ENCODE results near the gene STAM.

The STAM gene

GRCh38 chr10:17665747-17666146, 21.8 kb downstream of the STAM start:
- Histone ChIP-seq H3K27me3 (ENCODE audit: control insufficient read depth, insufficient read depth, low read length) (no peaks in the 10 kb centered on the region), H3K9me3 (ENCODE audit: control insufficient read depth, insufficient read depth, low read length) (no peaks in the 10 kb centered on the region), H3K9ac (ENCODE audit: low read depth, low read length) (no peak overlapping the region), H3K36me3 (ENCODE audit: control insufficient read depth, insufficient read depth, low read length) (no peaks in the 10 kb centered on the region), H3K4me1 (ENCODE audit: control insufficient read depth, insufficient read depth, low read length) (peaks cover 10% of the 10 kb centered on the region), H3K4me3 (ENCODE audit: low read depth, low read length) (no peak overlapping the region)

- Histone ChIP-seq H3K4me3 (ENCODE audit: low read depth, low read length) (no peak overlapping the region), H3K27me3 (ENCODE audit: control insufficient read depth, insufficient read depth, low read length) (no peaks in the 10 kb centered on the region), H3K9me3 (ENCODE audit: control insufficient read depth, insufficient read depth, low read length) (no peaks in the 10 kb centered on the region), H3K4me1 (ENCODE audit: control insufficient read depth, insufficient read depth, low read length) (peaks cover 33% of the 10 kb centered on the region), H3K36me3 (ENCODE audit: control insufficient read depth, insufficient read depth, low read length) (no peaks in the 10 kb centered on the region), H3K9ac (ENCODE audit: low read depth, low read length) (no peak overlapping the region)
Measured at GRCh38 chr10:17668435-17669184, 24.7 kb downstream of the STAM start.

GRCh38 chr10:17669185-17669872, 25.4 kb downstream of the STAM start:
- no peaks in the 10 kb centered on the region for H3K9me3 ChIP-seq (ENCODE audit: control insufficient read depth, insufficient read depth, low read length)
- no peak overlapping the region for H3K4me3 ChIP-seq (ENCODE audit: low read depth, low read length)
- no peaks in the 10 kb centered on the region for H3K36me3 ChIP-seq (ENCODE audit: control insufficient read depth, insufficient read depth, low read length)
- H3K9ac ChIP-seq (ENCODE audit: low read depth, low read length): no peak overlapping the region
- H3K27me3 ChIP-seq (ENCODE audit: control insufficient read depth, insufficient read depth, low read length): no peaks in the 10 kb centered on the region
- H3K4me1 ChIP-seq (ENCODE audit: control insufficient read depth, insufficient read depth, low read length): peaks cover 38% of the 10 kb centered on the region

GRCh38 chr10:17671307-17671706, 27.4 kb downstream of the STAM start:
- H3K9me3 ChIP-seq (ENCODE audit: control insufficient read depth, insufficient read depth, low read length): no peaks in the 10 kb centered on the region
- H3K27me3 ChIP-seq (ENCODE audit: control insufficient read depth, insufficient read depth, low read length): no peaks in the 10 kb centered on the region
- H3K9ac ChIP-seq (ENCODE audit: low read depth, low read length): no peak overlapping the region
- H3K4me1 ChIP-seq (ENCODE audit: control insufficient read depth, insufficient read depth, low read length): peaks cover 41% of the 10 kb centered on the region
- H3K4me3 ChIP-seq (ENCODE audit: low read depth, low read length): no peak overlapping the region
- no peaks in the 10 kb centered on the region for H3K36me3 ChIP-seq (ENCODE audit: control insufficient read depth, insufficient read depth, low read length)

- Histone ChIP-seq H3K36me3 (ENCODE audit: control insufficient read depth, insufficient read depth, low read length) (no peaks in the 10 kb centered on the region), H3K4me3 (ENCODE audit: low read depth, low read length) (no peak overlapping the region)
Measured at GRCh38 chr10:17673471-17674061, 29.6 kb downstream of the STAM start.

GRCh38 chr10:17674566-17674965, 30.6 kb downstream of the STAM start:
- Histone ChIP-seq H3K9ac (ENCODE audit: low read depth, low read length) (no peak overlapping the region), H3K36me3 (ENCODE audit: control insufficient read depth, insufficient read depth, low read length) (no peaks in the 10 kb centered on the region)

More at GRCh38 chr10:17673471-17674061, 29.6 kb downstream of the STAM start:
- H3K9ac ChIP-seq (ENCODE audit: low read depth, low read length): no peak overlapping the region
- peaks cover 41% of the 10 kb centered on the region for H3K4me1 ChIP-seq (ENCODE audit: control insufficient read depth, insufficient read depth, low read length)
- no peaks in the 10 kb centered on the region for H3K9me3 ChIP-seq (ENCODE audit: control insufficient read depth, insufficient read depth, low read length)
- no peaks in the 10 kb centered on the region for H3K27me3 ChIP-seq (ENCODE audit: control insufficient read depth, insufficient read depth, low read length)

GRCh38 chr10:17675638-17676037, 31.7 kb downstream of the STAM start:
- Histone ChIP-seq H3K4me3 (ENCODE audit: low read depth, low read length) (no peak overlapping the region), H3K9ac (ENCODE audit: low read depth, low read length) (no peak overlapping the region), H3K36me3 (ENCODE audit: control insufficient read depth, insufficient read depth, low read length) (no peaks in the 10 kb centered on the region), H3K4me1 (ENCODE audit: control insufficient read depth, insufficient read depth, low read length) (peaks cover 31% of the 10 kb centered on the region), H3K9me3 (ENCODE audit: control insufficient read depth, insufficient read depth, low read length) (no peaks in the 10 kb centered on the region), H3K27me3 (ENCODE audit: control insufficient read depth, insufficient read depth, low read length) (no peaks in the 10 kb centered on the region)

More at GRCh38 chr10:17674566-17674965, 30.6 kb downstream of the STAM start:
- Histone ChIP-seq H3K27me3 (ENCODE audit: control insufficient read depth, insufficient read depth, low read length) (no peaks in the 10 kb centered on the region), H3K9me3 (ENCODE audit: control insufficient read depth, insufficient read depth, low read length) (no peaks in the 10 kb centered on the region), H3K4me3 (ENCODE audit: low read depth, low read length) (no peak overlapping the region), H3K4me1 (ENCODE audit: control insufficient read depth, insufficient read depth, low read length) (peaks cover 36% of the 10 kb centered on the region)

GRCh38 chr10:17676919-17677318, 33.0 kb downstream of the STAM start:
- peaks cover 23% of the 10 kb centered on the region for H3K4me1 ChIP-seq (ENCODE audit: control insufficient read depth, insufficient read depth, low read length)
- H3K9ac ChIP-seq (ENCODE audit: low read depth, low read length): no peak overlapping the region
- H3K4me3 ChIP-seq (ENCODE audit: low read depth, low read length): no peak overlapping the region
- no peaks in the 10 kb centered on the region for H3K27me3 ChIP-seq (ENCODE audit: control insufficient read depth, insufficient read depth, low read length)
- H3K9me3 ChIP-seq (ENCODE audit: control insufficient read depth, insufficient read depth, low read length): no peaks in the 10 kb centered on the region
- no peaks in the 10 kb centered on the region for H3K36me3 ChIP-seq (ENCODE audit: control insufficient read depth, insufficient read depth, low read length)

- Histone ChIP-seq H3K9ac (ENCODE audit: low read depth, low read length) (no peak overlapping the region), H3K4me3 (ENCODE audit: low read depth, low read length) (no peak overlapping the region), H3K4me1 (ENCODE audit: control insufficient read depth, insufficient read depth, low read length) (no peaks in the 10 kb centered on the region)
Measured at GRCh38 chr10:17682236-17682946, 38.4 kb downstream of the STAM start.

GRCh38 chr10:17683541-17683940, 39.6 kb downstream of the STAM start:
- Histone ChIP-seq H3K4me1 (ENCODE audit: control insufficient read depth, insufficient read depth, low read length) (no peaks in the 10 kb centered on the region), H3K36me3 (ENCODE audit: control insufficient read depth, insufficient read depth, low read length) (no peaks in the 10 kb centered on the region), H3K9me3 (ENCODE audit: control insufficient read depth, insufficient read depth, low read length) (no peaks in the 10 kb centered on the region), H3K27me3 (ENCODE audit: control insufficient read depth, insufficient read depth, low read length) (no peaks in the 10 kb centered on the region), H3K9ac (ENCODE audit: low read depth, low read length) (no peak overlapping the region), H3K4me3 (ENCODE audit: low read depth, low read length) (no peak overlapping the region)

More at GRCh38 chr10:17682236-17682946, 38.4 kb downstream of the STAM start:
- Histone ChIP-seq H3K27me3 (ENCODE audit: control insufficient read depth, insufficient read depth, low read length) (no peaks in the 10 kb centered on the region), H3K36me3 (ENCODE audit: control insufficient read depth, insufficient read depth, low read length) (no peaks in the 10 kb centered on the region), H3K9me3 (ENCODE audit: control insufficient read depth, insufficient read depth, low read length) (no peaks in the 10 kb centered on the region)

GRCh38 chr10:17684537-17684936, 40.6 kb downstream of the STAM start:
- no peaks in the 10 kb centered on the region for H3K9me3 ChIP-seq (ENCODE audit: control insufficient read depth, insufficient read depth, low read length)
- no peaks in the 10 kb centered on the region for H3K27me3 ChIP-seq (ENCODE audit: control insufficient read depth, insufficient read depth, low read length)
- no peaks in the 10 kb centered on the region for H3K36me3 ChIP-seq (ENCODE audit: control insufficient read depth, insufficient read depth, low read length)
- no peak overlapping the region for H3K4me3 ChIP-seq (ENCODE audit: low read depth, low read length)
- no peaks in the 10 kb centered on the region for H3K4me1 ChIP-seq (ENCODE audit: control insufficient read depth, insufficient read depth, low read length)
- no peak overlapping the region for H3K9ac ChIP-seq (ENCODE audit: low read depth, low read length)
